HCT116 (cell line): ENCODE results near the gene PRR14L.

ENCODE experiments used
- CTCF ChIP-seq, 3 experiments: fragments of 200-600 bp in 1 of 3; sonication (generic) in 1 of 3; IDR thresholded peaks in 2 of 3; conservative IDR thresholded peaks in 1 of 3; 2 replicates each; pipeline ENCODE4 v1.5.1; 2012 to 2017; ENCODE audit warnings: low read depth in 2 of 3, low read length in 2 of 3, antibody characterized with exemption in 1 of 3, borderline replicate concordance in 1 of 3, control low read depth in 1 of 3, mild to moderate bottlenecking in 1 of 3, mixed read lengths in 1 of 3, mixed run types in 1 of 3, moderate library complexity in 1 of 3; ENCODE audit not compliant: insufficient read depth in 1 of 3
- EGR1 ChIP-seq: IDR thresholded peaks from 2 replicates; pipeline ENCODE4 v1.6.1; 2012; ENCODE audit warnings: low read depth
- ELF1 ChIP-seq: IDR thresholded peaks from 2 replicates; pipeline ENCODE4 v1.6.1; 2012; ENCODE audit warnings: low read depth, borderline replicate concordance
- EZH2 ChIP-seq: fragments of 200-600 bp; sonication (generic); IDR thresholded peaks from 2 replicates; pipeline ENCODE4 v1.6.1; 2017; ENCODE audit warnings: antibody characterized with exemption, mixed run types
- EZH2phosphoT487 ChIP-seq: fragments of 200-600 bp; IDR thresholded peaks from 2 replicates; pipeline ENCODE4 v1.6.1; 2018; ENCODE audit warnings: antibody characterized with exemption, borderline replicate concordance
- FOSL1 ChIP-seq: IDR thresholded peaks from 2 replicates; pipeline ENCODE4 v1.6.1; 2012; ENCODE audit warnings: low read depth
- POLR2AphosphoS5 ChIP-seq: IDR thresholded peaks from 2 replicates; pipeline ENCODE4 v1.6.1; 2011; ENCODE audit warnings: mild to moderate bottlenecking, low read depth, low read length, moderate library complexity
- SRF ChIP-seq: IDR thresholded peaks from 2 replicates; pipeline ENCODE4 v1.6.1; 2012; ENCODE audit warnings: low read depth
- TCF7L2 ChIP-seq: IDR thresholded peaks from 2 replicates; pipeline ENCODE4 v1.7.0; 2011; ENCODE audit warnings: borderline replicate concordance, inconsistent platforms; ENCODE audit not compliant: insufficient read depth, insufficient read length; ENCODE audit errors: extremely low read depth
- ZFX ChIP-seq: fragments of 450-650 bp; IDR thresholded peaks from 2 replicates; pipeline ENCODE4 v1.6.1; 2017

- TF ChIP-seq CTCF (IDR thresholded peaks at IDR 0.05 in 2 of 3, conservative IDR thresholded peaks at IDR 0.05 in 1 of 3; ENCODE audit: borderline replicate concordance in 1 of 3, insufficient read depth in 1 of 3, low read depth in 2 of 3, low read length in 2 of 3) (no peak), EZH2 (no peak), TCF7L2 (no peak), SRF (no peak), ZFX (no peak), EZH2phosphoT487 (no peak), ELF1 (peak; percentile 82), FOSL1 (no peak), POLR2AphosphoS5 (peak; percentile 58), EGR1 (no peak)
Observed at GRCh38 chr22:31676700-31677099, 73.2 kb downstream of the PRR14L start.
